Measurements from ENCODE around the gene SH2D1B. TPM values are rescaled to one million over a fixed set of nuclear protein-coding genes. Genes with fewer than 3 reads are reported as not detected.

The SH2D1B gene
- total and polyA plus RNA-seq, 4 donors: 0.17 to 0.84 (median 0.30) TPM

DNA sequence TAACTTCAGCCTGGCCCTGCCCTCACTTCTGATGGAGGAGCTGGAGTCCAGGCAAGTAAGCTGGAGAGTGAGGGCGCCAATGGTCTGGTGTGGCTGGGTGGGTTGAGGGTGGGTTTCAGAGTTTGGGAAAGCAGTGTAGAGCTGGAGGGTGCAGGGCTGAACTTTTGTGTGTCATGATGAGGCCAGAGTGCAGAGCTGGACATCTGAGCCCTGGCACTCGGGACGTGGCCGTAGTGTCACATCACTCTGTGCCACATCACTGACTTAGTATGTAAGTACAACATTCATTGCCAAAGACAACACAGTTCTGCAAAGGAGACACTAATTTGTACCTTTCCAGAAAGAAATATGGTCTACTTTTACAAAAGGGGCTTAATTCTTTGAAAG, 51.1 kb downstream of the SH2D1B start (continued):
- TF ChIP-seq CTCF (IDR thresholded peaks at IDR 0.05; ENCODE audit: low read depth, low read length, missing input control): no peak

DNA sequence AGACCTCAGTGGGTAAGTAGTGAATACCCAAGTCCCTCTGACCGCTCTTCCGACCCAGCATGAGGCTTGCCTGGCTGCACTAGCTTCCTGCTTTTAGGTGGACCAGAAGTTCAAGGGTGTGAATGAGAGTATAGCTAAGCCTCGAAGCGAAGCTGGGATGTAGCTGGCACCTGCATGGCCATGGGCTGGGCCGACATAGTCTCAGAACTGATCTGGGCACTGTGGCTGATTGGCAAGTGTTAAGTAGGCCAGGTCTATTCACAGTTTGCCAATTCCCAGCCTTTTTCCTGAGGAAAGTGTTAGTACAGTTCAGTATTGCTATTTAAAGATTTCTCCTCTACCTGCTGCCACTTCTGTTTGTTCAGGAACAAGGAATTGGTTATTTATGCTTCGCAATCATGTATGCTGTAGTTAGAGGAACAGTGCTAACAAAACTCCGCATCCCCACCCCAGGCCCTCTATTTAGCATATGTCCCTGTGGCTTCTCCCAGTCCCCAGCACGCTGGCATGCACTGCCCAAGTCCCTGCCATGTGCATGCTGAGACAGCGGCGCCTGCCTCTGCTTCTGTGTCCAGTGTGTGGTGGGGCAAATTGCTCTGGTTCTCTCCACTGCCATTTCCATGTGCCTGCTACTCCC, 51.6 kb downstream of the SH2D1B start:
- H3K4me3 ChIP-seq (ENCODE audit: low read depth in 1 of 3, low read length in 3 of 3): no peak overlapping the region
- 82% methylated on average over 10 of the region's 10 CpGs for WGBS

More for the DNA sequence above, 51.6 kb downstream of the SH2D1B start:
- Histone ChIP-seq H3K9me3 (ENCODE audit: control insufficient read depth in 4 of 4, low read length in 3 of 4) (no peaks in the 10 kb centered on the region), H3K4me1 (ENCODE audit: control insufficient read depth in 4 of 4, insufficient read depth in 4 of 4, low read length in 3 of 4) (peaks cover 8 to 38% (median 20%) of the 10 kb centered on the region in 4 donors), H3K27me3 (ENCODE audit: control insufficient read depth in 4 of 4, insufficient read depth in 4 of 4, low read length in 3 of 4) (no peaks in the 10 kb centered on the region), H3K9ac (ENCODE audit: low read depth in 1 of 2, low read length in 2 of 2) (no peak overlapping the region), H3K27ac (ENCODE audit: low read depth in 1 of 2, low read length in 2 of 2) (peak overlapping the region; percentile 35 to 47), H3K36me3 (ENCODE audit: control insufficient read depth in 4 of 4, insufficient read depth in 3 of 4, low read depth in 1 of 4, low read length in 3 of 4) (peaks cover 2 to 20% (median 13%) of the 10 kb centered on the region in 4 donors)
- no peak for DNase-seq (ENCODE audit: low spot score)
- TF ChIP-seq JUND (IDR thresholded peaks at IDR 0.05) (no peak), RXRA (IDR thresholded peaks at IDR 0.05) (no peak), FOXA2 (IDR thresholded peaks at IDR 0.05) (no peak), YY1 (IDR thresholded peaks at IDR 0.05) (no peak), FOXA1 (IDR thresholded peaks at IDR 0.05) (no peak), RAD21 (IDR thresholded peaks at IDR 0.05) (no peak), SP1 (IDR thresholded peaks at IDR 0.05) (no peak), NR2F2 (IDR thresholded peaks at IDR 0.05) (no peak), HNF4G (IDR thresholded peaks at IDR 0.05) (no peak), GABPA (IDR thresholded peaks at IDR 0.05 in 1 of 2, conservative IDR thresholded peaks at IDR 0.05 in 1 of 2) (no peak), CTCF (IDR thresholded peaks at IDR 0.05; ENCODE audit: low read depth, low read length, missing input control) (no peak), TAF1 (conservative IDR thresholded peaks at IDR 0.05) (no peak), EGR1 (IDR thresholded peaks at IDR 0.05; ENCODE audit: low read depth in 2 of 2) (no peak), HNF4A (conservative IDR thresholded peaks at IDR 0.05) (no peak)
- TF ChIP-seq, protein P1, sequence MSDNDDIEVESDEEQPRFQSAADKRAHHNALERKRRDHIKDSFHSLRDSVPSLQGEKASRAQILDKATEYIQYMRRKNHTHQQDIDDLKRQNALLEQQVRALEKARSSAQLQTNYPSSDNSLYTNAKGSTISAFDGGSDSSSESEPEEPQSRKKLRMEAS (IDR thresholded peaks at IDR 0.05): no peak
- TF ChIP-seq, protein P2, sequence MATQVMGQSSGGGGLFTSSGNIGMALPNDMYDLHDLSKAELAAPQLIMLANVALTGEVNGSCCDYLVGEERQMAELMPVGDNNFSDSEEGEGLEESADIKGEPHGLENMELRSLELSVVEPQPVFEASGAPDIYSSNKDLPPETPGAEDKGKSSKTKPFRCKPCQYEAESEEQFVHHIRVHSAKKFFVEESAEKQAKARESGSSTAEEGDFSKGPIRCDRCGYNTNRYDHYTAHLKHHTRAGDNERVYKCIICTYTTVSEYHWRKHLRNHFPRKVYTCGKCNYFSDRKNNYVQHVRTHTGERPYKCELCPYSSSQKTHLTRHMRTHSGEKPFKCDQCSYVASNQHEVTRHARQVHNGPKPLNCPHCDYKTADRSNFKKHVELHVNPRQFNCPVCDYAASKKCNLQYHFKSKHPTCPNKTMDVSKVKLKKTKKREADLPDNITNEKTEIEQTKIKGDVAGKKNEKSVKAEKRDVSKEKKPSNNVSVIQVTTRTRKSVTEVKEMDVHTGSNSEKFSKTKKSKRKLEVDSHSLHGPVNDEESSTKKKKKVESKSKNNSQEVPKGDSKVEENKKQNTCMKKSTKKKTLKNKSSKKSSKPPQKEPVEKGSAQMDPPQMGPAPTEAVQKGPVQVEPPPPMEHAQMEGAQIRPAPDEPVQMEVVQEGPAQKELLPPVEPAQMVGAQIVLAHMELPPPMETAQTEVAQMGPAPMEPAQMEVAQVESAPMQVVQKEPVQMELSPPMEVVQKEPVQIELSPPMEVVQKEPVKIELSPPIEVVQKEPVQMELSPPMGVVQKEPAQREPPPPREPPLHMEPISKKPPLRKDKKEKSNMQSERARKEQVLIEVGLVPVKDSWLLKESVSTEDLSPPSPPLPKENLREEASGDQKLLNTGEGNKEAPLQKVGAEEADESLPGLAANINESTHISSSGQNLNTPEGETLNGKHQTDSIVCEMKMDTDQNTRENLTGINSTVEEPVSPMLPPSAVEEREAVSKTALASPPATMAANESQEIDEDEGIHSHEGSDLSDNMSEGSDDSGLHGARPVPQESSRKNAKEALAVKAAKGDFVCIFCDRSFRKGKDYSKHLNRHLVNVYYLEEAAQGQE (IDR thresholded peaks at IDR 0.05): no peak
- TF ChIP-seq, protein P3, sequence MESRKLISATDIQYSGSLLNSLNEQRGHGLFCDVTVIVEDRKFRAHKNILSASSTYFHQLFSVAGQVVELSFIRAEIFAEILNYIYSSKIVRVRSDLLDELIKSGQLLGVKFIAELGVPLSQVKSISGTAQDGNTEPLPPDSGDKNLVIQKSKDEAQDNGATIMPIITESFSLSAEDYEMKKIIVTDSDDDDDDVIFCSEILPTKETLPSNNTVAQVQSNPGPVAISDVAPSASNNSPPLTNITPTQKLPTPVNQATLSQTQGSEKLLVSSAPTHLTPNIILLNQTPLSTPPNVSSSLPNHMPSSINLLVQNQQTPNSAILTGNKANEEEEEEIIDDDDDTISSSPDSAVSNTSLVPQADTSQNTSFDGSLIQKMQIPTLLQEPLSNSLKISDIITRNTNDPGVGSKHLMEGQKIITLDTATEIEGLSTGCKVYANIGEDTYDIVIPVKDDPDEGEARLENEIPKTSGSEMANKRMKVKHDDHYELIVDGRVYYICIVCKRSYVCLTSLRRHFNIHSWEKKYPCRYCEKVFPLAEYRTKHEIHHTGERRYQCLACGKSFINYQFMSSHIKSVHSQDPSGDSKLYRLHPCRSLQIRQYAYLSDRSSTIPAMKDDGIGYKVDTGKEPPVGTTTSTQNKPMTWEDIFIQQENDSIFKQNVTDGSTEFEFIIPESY (IDR thresholded peaks at IDR 0.05): no peak
- TF ChIP-seq, protein P4, sequence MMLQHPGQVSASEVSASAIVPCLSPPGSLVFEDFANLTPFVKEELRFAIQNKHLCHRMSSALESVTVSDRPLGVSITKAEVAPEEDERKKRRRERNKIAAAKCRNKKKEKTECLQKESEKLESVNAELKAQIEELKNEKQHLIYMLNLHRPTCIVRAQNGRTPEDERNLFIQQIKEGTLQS (IDR thresholded peaks at IDR 0.05): no peak
